GM19438 (cell line): ENCODE data around the gene CCDC188.

Experiments used
- ATAC-seq: cut with Tn5 transposase; IDR thresholded peaks from one replicate; pipeline ENCODE4 v1.9.1; 2021; ENCODE audit warnings: low read depth; ENCODE audit not compliant: unreplicated experiment

The CCDC188 gene

DNA sequence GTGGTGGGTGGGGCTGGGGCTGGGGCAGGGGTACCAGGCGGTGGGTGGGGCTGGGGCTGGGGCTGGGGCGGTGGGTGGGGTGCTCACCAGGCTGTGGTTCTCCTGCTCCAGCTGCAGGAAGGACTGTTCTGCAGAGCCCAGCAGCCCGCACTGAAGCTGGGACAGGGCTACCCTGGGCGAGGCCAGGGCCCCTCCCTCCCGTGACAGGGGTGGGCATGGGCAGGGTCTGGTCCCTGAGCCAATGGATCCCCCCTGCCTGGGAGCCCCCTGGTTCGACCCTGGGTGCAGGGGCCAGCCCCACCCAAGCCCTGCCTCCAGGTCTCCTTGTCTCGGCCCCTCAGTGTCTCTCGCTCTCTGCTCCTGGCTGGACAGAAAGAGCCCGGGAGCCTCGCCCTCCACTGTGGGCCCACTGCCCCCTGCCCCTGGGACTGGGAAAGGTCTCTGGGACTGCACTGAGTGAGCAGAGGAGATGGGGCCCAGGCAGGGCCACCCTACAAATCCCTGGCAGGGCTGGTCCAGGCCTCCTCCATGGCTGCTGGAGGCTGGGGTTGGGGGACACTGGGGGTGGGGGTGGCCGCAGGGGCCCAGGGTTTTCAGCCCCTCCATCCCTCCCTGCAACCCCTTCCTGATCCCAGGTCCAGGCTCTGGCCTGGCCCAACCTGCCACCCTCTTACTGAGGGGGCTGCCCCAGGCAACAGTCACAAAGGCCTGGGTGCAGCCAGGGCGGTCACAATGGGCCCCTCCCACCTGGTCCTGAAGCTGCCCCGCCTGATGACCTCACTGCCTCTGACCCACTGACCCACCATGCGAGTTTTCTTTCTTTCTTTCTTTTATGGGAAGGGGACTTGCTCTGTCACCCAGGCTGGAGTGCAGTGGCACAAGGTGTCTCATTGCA is at the start of gene CCDC188:
Gene CCDC188, minus strand, starts transcription at position 675 of the 895 bp plus-strand sequence. Its CDS starts 69 bp downstream, at position 606.
- ATAC-seq: no peak

DNA sequence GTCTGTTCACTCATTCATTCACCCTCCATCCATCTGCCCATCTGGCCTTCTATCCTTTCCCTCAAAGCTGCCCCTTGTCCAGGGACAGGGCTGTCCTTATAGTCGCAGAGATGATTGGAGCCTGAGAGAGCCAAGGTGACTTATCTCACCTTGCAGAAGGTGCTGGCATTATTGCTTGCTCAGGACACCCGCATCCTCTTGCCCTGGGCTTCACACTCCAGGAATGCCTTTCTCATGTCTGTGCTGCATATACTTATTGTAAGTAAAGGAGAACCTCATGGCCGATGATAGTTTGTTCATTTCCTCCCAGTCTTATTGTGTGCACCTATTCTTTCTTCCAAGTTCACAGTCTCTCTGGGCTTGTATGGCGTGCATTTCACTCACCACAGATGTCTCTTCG is 49.1 kb upstream of the CCDC188 start:
- ATAC-seq: no peak

DNA sequence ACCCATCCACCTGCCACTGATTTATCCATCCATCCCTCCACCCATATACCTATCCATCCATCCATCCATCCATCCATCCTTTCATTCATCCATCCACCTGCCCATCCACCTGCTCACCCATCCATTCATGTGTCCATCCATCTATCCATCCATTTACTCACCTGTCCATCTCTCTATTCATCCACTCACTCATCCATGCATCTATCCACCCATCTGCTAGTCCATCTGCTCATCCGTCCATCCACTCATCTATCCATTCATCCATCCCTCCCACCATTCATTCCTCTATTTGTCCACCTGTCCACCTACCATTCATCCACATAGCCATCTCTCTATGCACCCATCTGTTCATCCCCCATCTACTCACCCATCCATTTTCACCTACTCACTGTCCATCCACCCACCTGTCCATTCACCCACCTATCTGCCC is 48.6 kb upstream of the CCDC188 start:
- no peak for ATAC-seq

DNA sequence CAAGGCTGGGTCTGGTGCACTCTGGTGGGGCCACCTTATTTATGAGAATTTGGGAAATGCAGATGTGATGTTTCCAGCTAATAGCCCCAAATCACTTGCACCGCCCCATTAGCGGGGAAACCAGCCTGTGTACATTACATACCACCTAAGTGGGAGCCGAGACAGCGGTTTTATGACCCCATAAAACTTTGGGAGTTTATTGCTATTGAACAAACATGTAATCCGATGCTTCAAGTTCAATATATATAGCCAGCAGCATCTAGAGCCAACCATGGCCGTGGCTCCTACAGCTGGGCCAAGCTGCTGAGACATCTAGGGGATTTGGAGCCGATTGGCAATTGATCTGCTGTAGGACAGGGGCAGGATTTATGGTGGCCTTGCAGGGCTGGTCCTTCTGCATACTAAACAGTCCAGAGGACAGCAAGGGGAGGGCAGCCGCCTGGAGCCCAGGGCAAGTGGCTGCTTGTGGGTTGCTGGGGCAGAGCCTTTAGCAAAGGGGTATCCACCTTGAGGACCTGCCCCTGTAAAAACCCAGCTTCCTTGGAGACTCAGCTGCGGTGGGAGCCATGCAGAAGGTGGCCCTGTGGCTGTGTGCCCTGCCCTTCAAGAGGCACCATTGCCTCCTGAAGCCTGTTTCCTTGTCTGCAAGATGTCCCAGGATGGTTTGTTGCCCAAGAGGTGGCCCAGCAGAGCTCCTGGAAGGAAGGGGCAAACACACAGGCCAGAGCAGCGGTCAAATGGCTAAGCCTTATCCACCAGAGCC is 47.9 kb upstream of the CCDC188 start:
- ATAC-seq: no peak

DNA sequence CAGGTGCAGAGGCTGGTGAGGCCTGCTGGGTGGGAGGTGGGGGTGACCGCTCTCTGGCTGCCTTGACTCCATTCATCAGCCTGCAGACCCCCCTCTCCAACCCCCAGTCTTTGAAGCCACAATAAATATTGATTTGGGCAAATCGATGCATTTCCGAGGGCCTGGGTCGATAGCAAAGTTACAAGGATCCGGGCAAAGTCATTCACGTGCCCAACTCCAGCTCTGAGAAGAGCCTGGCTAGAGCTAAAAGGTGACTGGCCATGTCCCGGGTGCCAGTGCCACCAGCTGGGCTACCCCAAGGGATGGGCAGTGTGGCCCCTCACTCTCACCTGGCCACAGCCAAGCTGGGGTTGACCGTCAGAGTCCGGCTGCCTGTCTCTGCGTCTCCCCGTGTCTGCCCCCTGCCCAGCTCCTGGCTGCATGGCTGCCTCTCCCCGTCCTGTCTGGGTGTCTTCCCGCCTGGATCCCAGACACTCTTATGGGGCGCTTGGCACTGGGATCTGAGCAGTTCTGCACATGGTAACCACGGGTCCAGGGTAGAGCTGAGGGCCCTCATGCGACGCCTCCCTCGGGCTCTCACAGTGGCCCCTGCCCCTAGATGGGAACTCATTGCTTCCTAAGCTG is 46.7 kb upstream of the CCDC188 start:
- ATAC-seq: no peak

DNA sequence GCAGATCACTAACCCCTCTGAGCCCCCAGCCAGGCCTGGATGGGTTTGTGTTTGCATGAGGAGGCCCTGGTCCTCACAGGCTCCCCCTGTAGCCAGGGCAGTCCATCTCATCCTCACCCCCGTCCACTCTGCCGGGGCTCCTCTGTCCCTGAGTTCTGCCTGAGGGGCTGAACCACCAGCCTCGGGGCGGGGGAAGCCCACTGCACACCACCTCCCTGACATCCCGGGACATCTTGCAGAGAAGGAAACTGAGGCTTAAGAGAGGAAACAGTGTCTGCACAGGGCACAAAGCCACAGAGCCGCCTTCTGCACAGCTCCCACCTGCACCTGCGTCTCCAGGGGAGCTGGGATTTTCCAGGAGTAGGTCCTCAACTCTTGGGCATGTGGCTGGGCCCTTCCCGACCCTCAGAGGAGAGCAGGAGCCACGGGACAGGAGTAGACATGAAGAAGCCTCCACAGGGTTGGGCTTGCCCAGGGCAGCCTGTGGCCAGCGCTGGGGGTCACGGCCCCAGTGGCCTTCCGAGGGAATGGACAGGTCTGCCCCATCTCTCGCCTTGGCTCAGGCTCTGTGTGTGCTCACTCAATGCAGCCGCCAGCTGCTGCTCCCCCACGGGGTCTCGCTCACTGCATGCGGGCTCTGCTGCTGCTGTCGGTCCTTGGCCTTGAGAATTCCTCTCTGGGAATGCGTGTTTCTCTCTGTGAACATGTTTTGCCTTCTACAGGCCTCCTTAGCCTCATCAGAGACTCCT is 45.4 kb upstream of the CCDC188 start:
- ATAC-seq: no peak

DNA sequence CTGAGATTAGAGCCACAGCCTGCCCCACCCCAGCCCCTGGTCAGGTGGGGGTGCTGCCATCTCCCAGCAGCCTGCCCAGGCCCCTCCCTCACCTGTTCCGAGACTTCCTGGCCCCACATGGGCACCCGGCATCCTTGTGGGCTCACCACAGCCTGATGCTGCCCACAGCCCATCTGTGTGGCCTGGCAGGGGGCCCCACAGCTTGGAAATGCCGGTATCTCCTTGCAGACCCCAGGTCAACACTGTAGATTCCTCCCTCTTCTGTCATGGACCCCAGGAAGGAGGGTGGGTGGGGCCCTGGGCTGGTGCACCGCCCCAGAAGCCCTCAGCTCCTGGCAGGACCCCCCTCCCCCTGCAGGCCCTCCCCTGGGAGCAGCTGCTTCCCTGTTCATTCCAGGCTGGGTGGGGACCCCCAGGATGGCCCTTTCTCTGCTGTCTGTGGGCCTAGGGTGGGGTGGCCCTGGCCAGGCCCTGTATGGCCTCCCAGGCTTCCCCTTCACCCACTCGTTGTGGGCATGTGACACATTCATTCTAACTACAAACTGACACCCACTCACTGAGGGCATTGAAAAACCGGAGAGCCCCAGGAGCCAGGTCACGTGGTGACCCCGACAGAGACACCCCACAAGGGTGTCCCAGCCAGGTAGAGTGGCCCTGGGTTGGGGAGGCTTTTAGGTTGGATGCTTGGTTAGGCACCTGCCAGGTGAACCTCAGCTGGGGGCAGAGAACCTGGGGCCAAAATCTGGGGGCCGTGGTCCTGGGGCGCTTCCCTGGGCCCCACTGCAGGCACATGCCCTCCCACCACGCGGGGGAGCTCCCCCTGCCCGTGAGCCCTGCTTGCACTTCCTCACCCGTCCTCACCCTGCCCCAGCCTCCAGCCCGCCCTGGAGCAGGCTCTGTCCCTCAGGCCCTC is 44.1 kb upstream of the CCDC188 start:
- ATAC-seq: no peak

DNA sequence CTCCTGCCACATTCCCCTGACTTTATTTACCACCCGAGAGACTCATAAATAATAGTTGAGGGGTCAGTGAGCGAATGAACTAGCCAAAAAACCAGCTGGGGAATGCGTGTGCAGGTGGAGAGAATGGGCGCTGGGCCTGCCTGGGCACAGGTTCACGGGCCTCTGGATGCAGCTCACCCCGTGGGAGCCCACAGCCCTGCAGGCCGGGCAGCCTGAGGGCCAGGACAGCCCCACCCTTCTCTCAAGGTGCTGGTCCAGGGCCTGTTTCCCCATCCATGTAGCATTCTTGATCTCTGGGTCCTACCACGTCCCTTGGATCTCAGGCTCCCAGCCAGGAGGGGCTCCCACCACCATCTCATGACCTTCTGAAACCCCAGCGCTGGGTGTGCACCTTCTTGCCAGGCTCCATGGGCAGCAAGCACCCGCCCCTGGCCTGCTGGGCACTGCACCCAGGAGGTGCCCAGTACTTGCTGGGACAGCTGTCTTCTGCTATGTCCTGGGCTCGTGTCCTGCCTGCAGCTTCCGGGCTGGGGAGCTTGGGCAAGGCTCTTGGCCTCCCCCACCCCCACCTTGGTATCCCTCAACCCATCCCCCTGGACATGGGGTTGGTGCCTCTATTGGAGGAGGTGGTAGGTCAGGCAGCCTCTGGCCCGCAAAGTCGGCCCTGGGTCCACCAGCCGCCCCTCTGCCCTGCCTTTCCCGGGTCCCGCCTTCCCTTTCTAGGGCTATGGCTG is 43.1 kb upstream of the CCDC188 start:
- ATAC-seq: no peak

DNA sequence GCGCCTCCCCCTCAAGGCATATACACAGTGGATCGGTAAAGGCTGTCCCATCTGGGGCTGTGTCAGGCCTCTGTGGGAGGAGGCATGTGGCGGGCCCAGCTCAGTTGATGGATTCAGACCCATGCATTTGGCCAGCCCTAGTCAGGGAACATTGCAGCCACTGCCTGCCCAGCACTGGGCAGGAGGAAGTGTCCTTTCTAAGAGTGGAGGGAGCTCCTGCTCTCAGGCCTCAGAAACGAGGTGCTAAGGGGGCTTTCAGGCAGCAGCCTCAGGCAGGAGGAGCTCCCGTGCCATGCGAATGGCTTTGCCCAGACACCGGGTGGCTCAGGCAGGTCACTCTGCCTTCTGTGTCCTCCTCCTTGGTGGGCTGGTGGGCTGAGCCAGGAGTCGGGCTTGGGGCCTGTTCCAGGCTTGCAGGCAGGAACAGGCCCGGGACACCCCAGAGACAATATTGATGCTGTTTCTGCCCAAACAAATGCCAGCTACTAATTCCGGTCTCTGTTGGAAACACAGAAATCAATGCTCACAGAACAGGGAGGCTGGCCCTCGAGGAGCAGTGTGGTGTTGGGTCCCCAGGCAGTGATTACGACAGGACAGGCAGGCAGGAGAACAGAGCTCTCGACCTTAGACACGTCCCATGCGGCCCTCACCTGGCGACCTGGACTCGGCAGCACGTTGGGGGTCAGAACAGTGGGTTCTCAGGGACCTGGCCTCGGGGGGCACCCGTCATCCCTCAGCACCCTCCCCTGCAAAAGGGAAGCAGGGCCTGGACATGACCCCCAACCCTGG is 42.3 kb upstream of the CCDC188 start:
- no peak for ATAC-seq

DNA sequence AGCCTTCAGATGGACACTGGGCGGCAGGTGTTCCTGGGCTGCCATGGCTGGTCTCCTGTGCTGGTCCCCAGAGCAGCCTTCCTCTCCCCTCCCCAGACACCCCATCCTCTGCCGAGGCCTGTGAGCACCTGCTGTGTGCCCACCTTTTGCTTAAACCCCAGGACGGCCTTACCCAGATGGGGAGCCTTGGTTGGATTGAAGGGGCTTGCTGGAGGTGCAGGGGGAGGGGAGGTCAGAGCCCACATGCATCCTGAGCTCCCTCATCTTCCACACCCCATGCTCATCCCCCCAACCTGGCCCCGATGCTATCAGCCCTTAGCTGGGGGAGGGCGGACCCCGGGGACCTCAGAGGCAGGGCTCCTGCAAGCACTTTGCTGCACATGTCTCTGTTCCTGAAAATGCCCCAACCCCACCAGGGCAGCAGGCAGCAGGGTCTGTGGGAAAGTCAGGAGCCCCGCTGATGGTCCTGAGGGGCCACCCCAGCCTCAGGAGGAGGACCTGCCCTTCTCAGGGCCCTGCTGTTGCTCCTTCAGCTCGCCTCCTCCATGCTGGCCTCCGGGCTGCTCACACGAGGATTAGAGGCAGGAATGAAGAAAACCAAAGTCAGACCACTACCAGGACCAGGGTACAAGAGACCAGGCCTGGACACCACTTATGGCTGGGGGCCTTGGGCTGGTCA is 41.6 kb upstream of the CCDC188 start:
- no peak for ATAC-seq

DNA sequence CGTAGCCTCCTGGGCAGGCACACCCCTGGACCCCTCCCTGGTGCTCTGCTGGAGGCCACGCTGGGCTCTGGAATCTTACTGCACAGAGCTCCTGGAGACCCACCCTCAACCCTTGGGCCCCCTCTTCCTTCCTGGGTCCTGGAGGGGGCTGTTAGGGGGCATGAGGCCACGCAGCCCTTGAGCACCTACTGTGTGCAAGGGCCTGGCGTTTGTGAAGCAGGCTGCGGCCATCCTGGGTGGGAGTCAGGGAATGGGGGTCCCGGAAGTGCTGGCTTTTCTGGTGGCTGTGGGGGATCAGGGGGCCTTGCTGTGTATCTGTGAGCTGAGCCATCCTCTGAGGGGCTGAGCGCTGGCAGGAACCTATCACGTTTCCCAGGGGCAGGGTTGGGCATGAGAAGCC is 40.9 kb upstream of the CCDC188 start:
- no peak for ATAC-seq

DNA sequence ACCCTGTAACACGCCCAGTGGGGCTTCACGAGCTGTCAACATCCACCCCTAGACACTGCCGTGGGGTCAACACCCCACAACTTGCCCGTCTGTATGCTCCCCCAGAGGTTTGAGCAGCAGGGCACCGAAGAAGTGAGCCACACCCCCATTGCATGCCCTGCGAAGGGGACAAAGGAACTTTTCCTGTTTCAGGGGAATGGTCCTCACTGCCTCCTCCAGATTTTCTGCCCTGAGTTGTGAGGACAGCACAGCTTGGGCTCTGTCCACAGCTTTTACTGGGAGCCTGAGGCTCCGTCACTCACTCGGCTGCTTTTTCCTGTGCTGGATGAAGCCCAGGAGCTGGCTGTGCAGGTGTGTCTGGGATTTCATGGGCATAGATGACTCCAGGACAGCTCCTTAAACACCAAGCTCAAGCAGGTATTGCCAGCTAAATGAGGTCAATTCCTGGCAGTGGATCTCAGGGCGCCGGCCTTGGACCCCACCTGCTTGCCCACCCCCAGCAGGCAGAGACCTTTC is 40.2 kb upstream of the CCDC188 start:
- no peak for ATAC-seq

DNA sequence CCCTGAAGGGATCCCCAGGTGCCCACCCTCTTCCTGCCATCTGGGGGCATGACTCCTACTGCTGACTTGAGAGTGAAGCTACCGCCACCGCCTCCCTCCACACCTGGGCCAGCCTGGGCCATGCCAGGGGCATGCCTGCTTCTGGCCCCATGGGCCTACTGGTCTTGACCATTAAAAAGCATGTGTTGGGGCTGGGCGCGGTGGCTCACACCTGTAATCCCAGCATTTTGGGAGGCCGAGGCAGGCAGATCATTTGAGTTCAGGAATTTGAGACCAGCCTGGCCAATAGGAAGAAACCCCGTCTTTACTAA is 37.7 kb upstream of the CCDC188 start:
- no peak for ATAC-seq

DNA sequence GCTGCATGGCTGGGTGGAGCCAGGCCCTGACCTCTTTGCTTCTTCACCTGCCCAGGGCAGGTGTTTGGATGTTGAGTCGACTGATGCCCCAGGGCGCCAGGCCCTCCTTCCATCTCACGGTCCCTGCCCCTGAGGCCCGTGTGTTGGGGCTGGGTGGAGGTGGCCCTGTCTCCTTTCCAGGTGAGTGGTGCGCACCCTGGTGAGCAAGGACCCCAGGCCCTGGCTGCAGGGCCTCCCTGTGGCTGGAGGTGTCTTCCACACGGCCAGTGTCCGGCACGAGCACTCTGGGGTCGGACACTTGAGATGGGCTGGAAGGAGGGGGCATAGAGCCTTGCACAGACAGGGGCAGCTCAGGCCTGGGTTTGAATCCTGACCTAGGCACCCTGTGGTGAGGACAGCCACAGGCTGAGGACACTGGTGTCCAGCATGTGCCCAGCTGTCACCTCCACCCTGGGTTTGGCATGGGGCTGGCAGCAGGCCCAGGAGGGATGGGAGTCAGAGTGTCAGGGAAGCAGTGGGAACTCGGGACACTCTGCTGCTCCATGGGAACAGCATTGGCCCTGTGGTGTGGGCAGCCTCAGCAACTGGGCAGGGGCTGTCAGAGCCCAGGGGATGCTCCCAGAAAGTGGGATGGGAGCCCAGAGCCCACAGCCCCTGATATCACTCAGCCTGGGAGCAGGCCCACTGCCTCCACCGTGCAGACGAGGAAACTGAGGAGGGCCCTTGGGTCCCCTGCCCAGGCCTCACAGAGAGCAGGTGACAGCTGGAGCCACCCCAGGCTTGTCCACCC is 37.1 kb upstream of the CCDC188 start:
- no peak for ATAC-seq

DNA sequence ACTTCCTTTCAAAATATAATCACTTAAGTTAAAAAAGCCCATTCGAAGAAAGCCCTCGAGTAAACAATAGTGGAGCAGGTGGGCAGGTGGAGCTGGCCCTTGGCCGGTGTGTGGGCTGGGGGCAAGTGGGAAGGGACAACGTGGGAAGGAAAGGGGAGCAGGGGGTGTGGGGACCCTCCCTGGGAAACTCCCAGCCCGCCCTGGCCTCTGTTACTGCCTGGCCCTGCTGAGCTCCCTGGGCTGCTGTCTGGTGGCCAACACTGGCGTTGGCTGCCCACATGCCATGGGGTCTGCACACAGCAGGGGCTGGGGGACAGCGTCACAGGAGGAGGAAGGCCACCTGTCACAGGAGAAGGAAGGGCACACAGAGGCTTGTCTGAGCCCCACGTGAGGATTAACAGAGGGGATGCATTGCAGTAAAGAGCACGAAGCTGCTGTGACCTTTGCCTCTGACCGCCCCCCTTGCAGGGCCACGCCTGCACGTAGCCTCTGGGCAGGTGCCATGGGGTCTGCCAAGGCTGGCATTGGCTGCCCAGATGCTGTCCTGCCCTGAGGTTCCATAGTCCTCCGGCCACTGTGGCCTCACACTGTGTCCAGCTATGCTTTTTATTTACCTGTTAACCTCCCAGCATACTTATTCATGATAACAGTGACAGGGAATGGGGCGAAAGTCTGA is 36.2 kb upstream of the CCDC188 start:
- no peak for ATAC-seq

DNA sequence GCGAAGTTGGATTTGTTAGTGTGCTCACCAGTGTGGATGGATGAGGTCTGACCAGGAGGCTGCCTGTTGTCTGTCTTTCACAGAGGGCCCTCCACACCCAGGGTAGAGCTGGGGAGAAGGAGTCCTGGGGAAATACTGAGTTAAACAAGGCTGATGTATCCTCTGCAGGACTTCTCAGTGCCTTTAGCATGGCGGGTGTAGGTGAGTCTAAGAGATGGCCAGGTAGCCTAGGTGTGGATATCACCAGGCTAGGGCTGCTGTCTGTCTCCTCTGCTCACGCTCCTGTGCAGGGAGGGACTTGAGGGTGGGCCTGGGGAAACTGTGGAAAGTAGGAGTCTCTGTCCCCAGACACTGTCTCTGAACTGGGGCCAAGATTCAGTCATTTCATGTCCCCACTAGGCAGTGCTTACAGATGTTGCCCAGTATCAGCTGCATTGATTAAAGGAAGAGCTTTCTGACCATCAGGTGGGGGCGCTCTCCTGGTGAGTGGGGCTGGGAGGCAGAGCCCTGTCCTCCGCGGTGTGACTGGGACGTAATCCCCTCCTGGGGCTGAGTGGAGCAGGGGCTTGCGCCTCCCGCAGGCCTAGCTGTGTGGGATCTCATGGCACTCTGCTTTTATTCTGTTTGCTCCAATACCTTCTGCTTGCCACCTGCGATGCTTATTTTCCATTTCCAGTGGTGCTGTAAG is 35.5 kb upstream of the CCDC188 start:
- ATAC-seq: no peak
